Measurements from ENCODE around the gene ZNF335. TPM values are rescaled to one million over a fixed set of nuclear protein-coding genes. Genes with fewer than 3 reads are reported as not detected.

The ZNF335 gene
- total and polyA plus RNA-seq, 2 of the 13 experiments (the other 11 are each of a cell fraction or from before 2014, with no cell fraction given): 9.7 to 13.7 TPM

DNA sequence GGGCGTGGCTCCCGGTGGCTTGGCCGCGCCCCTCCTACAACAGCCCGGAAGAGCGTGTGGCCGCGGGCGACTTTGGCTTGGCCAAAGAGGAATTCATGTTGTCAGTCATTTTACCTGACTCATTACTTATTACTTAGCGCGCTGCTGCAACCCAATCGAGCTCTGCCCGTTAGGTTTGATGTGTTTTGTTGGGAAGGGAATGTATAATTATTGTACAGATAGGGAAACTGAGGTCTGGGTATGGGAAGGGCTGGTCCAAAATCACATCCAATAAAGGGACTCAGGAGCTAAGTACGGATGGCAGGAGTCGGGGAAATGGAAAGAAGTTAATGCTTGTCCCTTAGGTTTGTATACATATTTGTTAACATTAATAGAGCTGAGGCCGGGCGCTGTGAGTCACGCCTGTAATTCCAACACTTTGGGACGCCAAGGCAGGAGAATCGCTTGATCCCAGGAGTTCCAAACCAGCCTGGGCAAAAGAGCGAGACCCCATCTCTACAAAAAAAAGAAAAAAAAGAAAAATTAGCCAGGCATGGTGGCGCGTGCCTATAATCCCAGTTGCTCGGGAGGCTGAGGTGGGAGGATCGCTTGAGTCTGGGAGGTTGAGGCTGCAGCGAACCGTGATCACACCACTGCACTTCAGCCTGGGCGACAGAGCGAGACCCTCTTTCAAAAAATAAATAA, 639 bp upstream of the ZNF335 start (continued):
- TF ChIP-seq EEA1 (CRISPR knock-in tag; IDR thresholded peaks at IDR 0.05; ENCODE audit: borderline replicate concordance) (no peak), HDAC1 (CRISPR knock-in tag; IDR thresholded peaks at IDR 0.05) (no peak), TOPORS (CRISPR knock-in tag; IDR thresholded peaks at IDR 0.05) (no peak), SNRNP70 (IDR thresholded peaks at IDR 0.05; ENCODE audit: low read depth, low read length) (no peak), ZNF766 (CRISPR knock-in tag; IDR thresholded peaks at IDR 0.05; ENCODE audit: borderline replicate concordance) (no peak), CHCHD3 (CRISPR knock-in tag; IDR thresholded peaks at IDR 0.05) (no peak), ZNF10 (CRISPR knock-in tag; IDR thresholded peaks at IDR 0.05; ENCODE audit: borderline replicate concordance, low read depth) (no peak), ZNF878 (CRISPR knock-in tag; IDR thresholded peaks at IDR 0.05) (peak; percentile 18; the same call in 1 of the 2 replicates), ZNF790 (CRISPR knock-in tag; IDR thresholded peaks at IDR 0.05; ENCODE audit: borderline replicate concordance) (peak; percentile 17; the same call in 1 of the 2 replicates), KAT7 (CRISPR knock-in tag; IDR thresholded peaks at IDR 0.05; ENCODE audit: borderline replicate concordance) (no peak), MAFK (conservative IDR thresholded peaks at IDR 0.05 in 1 of 2, IDR thresholded peaks at IDR 0.05 in 1 of 2; ENCODE audit: low read length in 2 of 2) (peak; percentile 76 to 90), ZNF670 (CRISPR knock-in tag; IDR thresholded peaks at IDR 0.05; ENCODE audit: borderline replicate concordance) (0 out of 2 replicates have a peak, but pooled peaks have one; percentile 10), ZNF644 (CRISPR knock-in tag; IDR thresholded peaks at IDR 0.05; ENCODE audit: low read depth) (no peak), NFATC3 (CRISPR knock-in tag; IDR thresholded peaks at IDR 0.05) (no peak), REPIN1 (CRISPR knock-in tag; IDR thresholded peaks at IDR 0.05; ENCODE audit: borderline replicate concordance, low read depth) (no peak), FOSL1 (CRISPR knock-in tag; IDR thresholded peaks at IDR 0.05; ENCODE audit: borderline replicate concordance) (peak; percentile 26; the same call in 1 of the 2 replicates), CENPX (CRISPR knock-in tag; IDR thresholded peaks at IDR 0.05) (no peak), NAIF1 (CRISPR knock-in tag; IDR thresholded peaks at IDR 0.05; ENCODE audit: borderline replicate concordance) (no peak), PRMT3 (CRISPR knock-in tag; IDR thresholded peaks at IDR 0.05; ENCODE audit: borderline replicate concordance, low read depth) (0 out of 2 replicates have a peak, but pooled peaks have one; percentile 29), JUND (CRISPR knock-in tag; IDR thresholded peaks at IDR 0.05) (no peak), ZNF501 (CRISPR knock-in tag; IDR thresholded peaks at IDR 0.05) (no peak; the same call in 1 of the 2 replicates), SMAD9 (CRISPR knock-in tag; IDR thresholded peaks at IDR 0.05) (no peak), SP140L (CRISPR knock-in tag; IDR thresholded peaks at IDR 0.05; ENCODE audit: borderline replicate concordance) (no peak)
- TF ChIP-seq, protein P1, sequence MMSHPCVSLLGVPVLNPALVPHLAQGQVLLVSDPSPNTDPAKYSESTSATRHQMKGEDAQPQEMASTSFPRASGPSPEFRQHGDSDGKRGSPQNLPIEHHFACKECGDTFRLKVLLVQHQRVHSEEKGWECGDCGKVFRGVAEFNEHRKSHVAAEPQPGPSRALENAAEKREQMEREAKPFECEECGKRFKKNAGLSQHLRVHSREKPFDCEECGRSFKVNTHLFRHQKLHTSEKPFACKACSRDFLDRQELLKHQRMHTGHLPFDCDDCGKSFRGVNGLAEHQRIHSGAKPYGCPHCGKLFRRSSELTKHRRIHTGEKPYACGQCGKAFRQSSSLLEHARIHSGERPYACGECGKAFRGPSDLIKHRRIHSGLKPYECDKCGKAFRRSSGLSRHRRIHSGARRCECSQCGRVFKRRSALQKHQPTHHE (CRISPR knock-in tag; IDR thresholded peaks at IDR 0.05; ENCODE audit: borderline replicate concordance): no peak
- TF ChIP-seq, protein P2, sequence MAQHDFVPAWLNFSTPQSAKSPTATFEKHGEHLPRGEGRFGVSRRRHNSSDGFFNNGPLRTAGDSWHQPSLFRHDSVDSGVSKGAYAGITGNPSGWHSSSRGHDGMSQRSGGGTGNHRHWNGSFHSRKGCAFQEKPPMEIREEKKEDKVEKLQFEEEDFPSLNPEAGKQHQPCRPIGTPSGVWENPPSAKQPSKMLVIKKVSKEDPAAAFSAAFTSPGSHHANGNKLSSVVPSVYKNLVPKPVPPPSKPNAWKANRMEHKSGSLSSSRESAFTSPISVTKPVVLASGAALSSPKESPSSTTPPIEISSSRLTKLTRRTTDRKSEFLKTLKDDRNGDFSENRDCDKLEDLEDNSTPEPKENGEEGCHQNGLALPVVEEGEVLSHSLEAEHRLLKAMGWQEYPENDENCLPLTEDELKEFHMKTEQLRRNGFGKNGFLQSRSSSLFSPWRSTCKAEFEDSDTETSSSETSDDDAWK (CRISPR knock-in tag; IDR thresholded peaks at IDR 0.05): no peak
- TF ChIP-seq, protein P3, sequence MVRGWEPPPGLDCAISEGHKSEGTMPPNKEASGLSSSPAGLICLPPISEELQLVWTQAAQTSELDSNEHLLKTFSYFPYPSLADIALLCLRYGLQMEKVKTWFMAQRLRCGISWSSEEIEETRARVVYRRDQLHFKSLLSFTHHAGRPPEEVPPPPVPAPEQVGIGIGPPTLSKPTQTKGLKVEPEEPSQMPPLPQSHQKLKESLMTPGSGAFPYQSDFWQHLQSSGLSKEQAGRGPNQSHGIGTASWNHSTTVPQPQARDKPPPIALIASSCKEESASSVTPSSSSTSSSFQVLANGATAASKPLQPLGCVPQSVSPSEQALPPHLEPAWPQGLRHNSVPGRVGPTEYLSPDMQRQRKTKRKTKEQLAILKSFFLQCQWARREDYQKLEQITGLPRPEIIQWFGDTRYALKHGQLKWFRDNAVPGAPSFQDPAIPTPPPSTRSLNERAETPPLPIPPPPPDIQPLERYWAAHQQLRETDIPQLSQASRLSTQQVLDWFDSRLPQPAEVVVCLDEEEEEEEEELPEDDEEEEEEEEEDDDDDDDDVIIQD (CRISPR knock-in tag; IDR thresholded peaks at IDR 0.05; ENCODE audit: low read depth): no peak

Measured in HepG2 (cell line).